Measurements from ENCODE around the gene RHOBTB1. TPM values are rescaled to one million over a fixed set of nuclear protein-coding genes. Genes with fewer than 3 reads are reported as not detected.

RHOBTB1 gene
- total RNA-seq, 2 donors from 2014 or later: 6.6 to 6.8 TPM

- no peaks in the 10 kb centered on the region for H3K27me3 ChIP-seq (ENCODE audit: control insufficient read depth, insufficient read depth, low read length, poor library complexity, severe bottlenecking)
- Mint-ChIP-seq H3K4me1 (peaks cover 5% of the 10 kb centered on the region), H3K4me3 (no peak overlapping the region), H3K27ac (no peak overlapping the region), H3K9me3 (no peaks in the 10 kb centered on the region), H3K27me3 (ENCODE audit: insufficient read depth) (no peaks in the 10 kb centered on the region), H3K36me3 (ENCODE audit: low read depth) (no peaks in the 10 kb centered on the region)
- no peak overlapping the region for H3K4me3 ChIP-seq (ENCODE audit: low read length)
- no peak for DNase-seq
- H3K4me1 ChIP-seq (ENCODE audit: control insufficient read depth, insufficient read depth, low read length): no peaks in the 10 kb centered on the region
- no peak overlapping the region for H3K27ac ChIP-seq (ENCODE audit: low read depth, low read length)
- WGBS, 2 experiments (ENCODE audit: insufficient coverage in 1 of 2, insufficient read length in 1 of 2): 75 to 89% methylated on average over 2 of the region's 2 CpGs
- H3K9ac ChIP-seq (ENCODE audit: extremely low read depth, low read length, poor library complexity, severe bottlenecking): no peak overlapping the region
- no peaks in the 10 kb centered on the region for H3K36me3 ChIP-seq (ENCODE audit: control insufficient read depth, insufficient read depth, low read length)
- no peak for TF ChIP-seq CTCF (conservative IDR thresholded peaks at IDR 0.05)
- H3K9me3 ChIP-seq (ENCODE audit: control insufficient read depth, low read length): no peaks in the 10 kb centered on the region
Measured at GRCh38 chr10:60821656-60822055, 122.3 kb downstream of the RHOBTB1 start.

- Histone ChIP-seq H3K36me3 (ENCODE audit: control insufficient read depth, insufficient read depth, low read length) (no peaks in the 10 kb centered on the region), H3K27me3 (ENCODE audit: control insufficient read depth, insufficient read depth, low read length, poor library complexity, severe bottlenecking) (no peaks in the 10 kb centered on the region), H3K27ac (ENCODE audit: low read depth, low read length) (no peak overlapping the region), H3K9ac (ENCODE audit: extremely low read depth, low read length, poor library complexity, severe bottlenecking) (no peak overlapping the region), H3K4me1 (ENCODE audit: control insufficient read depth, insufficient read depth, low read length) (no peaks in the 10 kb centered on the region), H3K9me3 (ENCODE audit: control insufficient read depth, low read length) (no peaks in the 10 kb centered on the region), H3K4me3 (ENCODE audit: low read length) (no peak overlapping the region)
- H3K9me3 Mint-ChIP-seq: no peaks in the 10 kb centered on the region
- TF ChIP-seq CTCF (conservative IDR thresholded peaks at IDR 0.05): peak; percentile 78
- H3K36me3 Mint-ChIP-seq (ENCODE audit: low read depth): no peaks in the 10 kb centered on the region
- no peak overlapping the region for H3K4me3 Mint-ChIP-seq
- no peak overlapping the region for H3K27ac Mint-ChIP-seq
- WGBS, 2 experiments (ENCODE audit: insufficient coverage in 1 of 2, insufficient read length in 1 of 2): 77 to 90% methylated on average over 2 to 6 of the region's 6 CpGs
- H3K4me1 Mint-ChIP-seq: peaks cover 5% of the 10 kb centered on the region
- no peaks in the 10 kb centered on the region for H3K27me3 Mint-ChIP-seq (ENCODE audit: insufficient read depth)
- peak; percentile 56 for DNase-seq
Measured at GRCh38 chr10:60820093-60820754, 123.8 kb downstream of the RHOBTB1 start.

Other genes starting within 250 kb of the RHOBTB1 start
- 100 to 1,000 TPM in 1 of 2 donors, 10 to 100 TPM in 1; 78.3 to 145 TPM for gene CDK1, start 165.7 kb downstream of the RHOBTB1 start, total RNA-seq

All from endodermal cell (in vitro differentiated cells).